ENCODE measurements around the gene MAP4K2.
A peak's percentile ranks its signal among the peaks of the same experiment; 100 is the strongest.

DNA sequence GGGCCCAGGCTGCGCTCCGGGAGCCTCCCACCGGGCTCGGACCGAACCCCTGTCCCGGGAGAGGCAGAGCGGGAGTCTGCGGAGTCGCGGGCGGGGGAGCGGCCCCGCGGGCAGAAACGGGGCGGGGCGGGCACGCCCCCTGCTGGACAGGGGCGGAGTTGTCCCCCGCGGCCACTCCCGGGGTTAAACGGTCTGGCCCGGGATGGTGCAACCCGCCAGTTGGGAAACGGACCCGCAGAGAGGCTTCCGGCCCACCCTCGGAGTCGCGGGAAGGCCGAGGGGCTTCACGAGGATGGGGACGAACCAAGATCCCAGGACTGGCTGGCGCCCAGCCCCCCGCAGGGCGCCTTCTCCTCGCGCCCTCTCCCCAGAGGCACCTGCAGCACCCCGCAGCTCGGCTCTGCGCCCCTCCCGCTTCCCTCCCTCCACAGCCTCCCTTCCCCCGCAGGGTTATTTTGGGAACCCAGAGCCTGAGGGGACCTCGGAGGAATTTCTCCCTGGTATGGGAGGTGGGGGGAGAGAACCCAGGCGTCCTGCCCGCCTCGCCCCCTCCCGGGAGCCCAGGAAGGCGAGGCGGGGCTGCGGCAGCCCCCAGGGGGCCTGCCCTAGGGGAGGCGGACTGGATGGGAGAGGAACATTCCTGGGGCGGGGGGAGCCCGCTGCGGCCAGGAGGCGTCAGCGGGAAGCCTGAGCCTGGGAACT is 60.0 kb downstream of the MAP4K2 start:
- TF ChIP-seq, protein P1, sequence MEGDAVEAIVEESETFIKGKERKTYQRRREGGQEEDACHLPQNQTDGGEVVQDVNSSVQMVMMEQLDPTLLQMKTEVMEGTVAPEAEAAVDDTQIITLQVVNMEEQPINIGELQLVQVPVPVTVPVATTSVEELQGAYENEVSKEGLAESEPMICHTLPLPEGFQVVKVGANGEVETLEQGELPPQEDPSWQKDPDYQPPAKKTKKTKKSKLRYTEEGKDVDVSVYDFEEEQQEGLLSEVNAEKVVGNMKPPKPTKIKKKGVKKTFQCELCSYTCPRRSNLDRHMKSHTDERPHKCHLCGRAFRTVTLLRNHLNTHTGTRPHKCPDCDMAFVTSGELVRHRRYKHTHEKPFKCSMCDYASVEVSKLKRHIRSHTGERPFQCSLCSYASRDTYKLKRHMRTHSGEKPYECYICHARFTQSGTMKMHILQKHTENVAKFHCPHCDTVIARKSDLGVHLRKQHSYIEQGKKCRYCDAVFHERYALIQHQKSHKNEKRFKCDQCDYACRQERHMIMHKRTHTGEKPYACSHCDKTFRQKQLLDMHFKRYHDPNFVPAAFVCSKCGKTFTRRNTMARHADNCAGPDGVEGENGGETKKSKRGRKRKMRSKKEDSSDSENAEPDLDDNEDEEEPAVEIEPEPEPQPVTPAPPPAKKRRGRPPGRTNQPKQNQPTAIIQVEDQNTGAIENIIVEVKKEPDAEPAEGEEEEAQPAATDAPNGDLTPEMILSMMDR (IDR thresholded peaks at IDR 0.05) = peak; percentile 42 to 78 (median 74)
- TF ChIP-seq POLR2A (IDR thresholded peaks at IDR 0.05) = no peak
